T-helper 17 cell (primary cell): ENCODE measurements around the gene POU2F1. TPM values are rescaled to one million over a fixed set of nuclear protein-coding genes. Genes with fewer than 3 reads are reported as not detected.

Experiments
- ATAC-seq: fragments of 150-1000 bp; cut with Tn5 transposase; 2 replicates; pipeline ENCODE4 v1.10.0; 2021; ENCODE audit warnings: mild to moderate bottlenecking, moderate library complexity
- DNase-seq, 3 donors: peaks; one replicate each; pipeline versions ENCODE4 v3.0.0 to v3.0.0-alpha.2; 2020 to 2021
- H3K9me3 ChIP-seq: one replicate; pipeline ENCODE4 v1.7.0; 2013; ENCODE audit warnings: low read length, mild to moderate bottlenecking; ENCODE audit not compliant: control insufficient read depth, poor library complexity, severe bottlenecking
- H3K27ac Mint-ChIP-seq: one replicate; pipeline ENCODE4 v1.8.0; 2022; ENCODE audit warnings: mild to moderate bottlenecking, moderate library complexity, mixed read lengths
- H3K27me3 Mint-ChIP-seq: one replicate; pipeline ENCODE4 v1.8.0; 2022; ENCODE audit warnings: mixed read lengths
- H3K36me3 Mint-ChIP-seq: one replicate; pipeline ENCODE4 v1.8.0; 2022; ENCODE audit warnings: low read depth, mixed read lengths
- H3K4me1 Mint-ChIP-seq: one replicate; pipeline ENCODE4 v1.8.0; 2022; ENCODE audit warnings: mild to moderate bottlenecking, mixed read lengths
- H3K4me3 Mint-ChIP-seq: one replicate; pipeline ENCODE4 v1.8.0; 2022; ENCODE audit warnings: mild to moderate bottlenecking, moderate library complexity, mixed read lengths
- total RNA-seq, 4 donors: library from RNA in 2 of 4; stranded (reverse) in 2 of 4; gene quantifications; one replicate each; pipeline ENCODE4 v1.2.3 and lab custom pipeline; 2022 to 2026

POU2F1 gene
- total RNA-seq, 2 donors from 2014 or later, result 28.7 to 31.2 TPM

GRCh38 chr1:167274061-167274460 is 53.4 kb downstream of the POU2F1 start:
- no peak overlapping the region for H3K27ac Mint-ChIP-seq
- H3K4me3 Mint-ChIP-seq, result no peak overlapping the region
- DNase-seq, result no peak
- H3K27me3 Mint-ChIP-seq, result no peaks in the 10 kb centered on the region
- no peaks in the 10 kb centered on the region for H3K36me3 Mint-ChIP-seq
- peaks cover 25% of the 10 kb centered on the region for H3K4me1 Mint-ChIP-seq
- no peaks in the 10 kb centered on the region for H3K9me3 ChIP-seq
- ATAC-seq, result no peak

- Mint-ChIP-seq H3K27ac (no peak overlapping the region), H3K4me3 (no peak overlapping the region), H3K36me3 (peaks cover 4% of the 10 kb centered on the region), H3K4me1 (peaks cover 27% of the 10 kb centered on the region), H3K27me3 (no peaks in the 10 kb centered on the region)
- H3K9me3 ChIP-seq, result no peaks in the 10 kb centered on the region
- ATAC-seq (no peak), DNase-seq (no peak)
Measured at GRCh38 chr1:167276969-167277368, 56.3 kb downstream of the POU2F1 start.

GRCh38 chr1:167278497-167278896 is 57.8 kb downstream of the POU2F1 start:
- ATAC-seq (no peak), DNase-seq (no peak)
- no peaks in the 10 kb centered on the region for H3K9me3 ChIP-seq
- H3K4me1 Mint-ChIP-seq, result peaks cover 28% of the 10 kb centered on the region
- peaks cover 6% of the 10 kb centered on the region for H3K36me3 Mint-ChIP-seq
- no peaks in the 10 kb centered on the region for H3K27me3 Mint-ChIP-seq
- H3K27ac Mint-ChIP-seq, result peak overlapping the region; percentile 46
- H3K4me3 Mint-ChIP-seq, result no peak overlapping the region

- DNase-seq (no peak), ATAC-seq (no peak)
- H3K9me3 ChIP-seq, result no peaks in the 10 kb centered on the region
- Mint-ChIP-seq H3K36me3 (peaks cover 6% of the 10 kb centered on the region), H3K27me3 (no peaks in the 10 kb centered on the region), H3K4me1 (peaks cover 32% of the 10 kb centered on the region), H3K4me3 (no peak overlapping the region), H3K27ac (no peak overlapping the region)
Measured at GRCh38 chr1:167280912-167281311, 60.2 kb downstream of the POU2F1 start.

- DNase-seq (no peak), ATAC-seq (no peak)
- H3K27ac Mint-ChIP-seq, result no peak overlapping the region
- no peaks in the 10 kb centered on the region for H3K9me3 ChIP-seq
- H3K4me1 Mint-ChIP-seq, result peaks cover 29% of the 10 kb centered on the region
- H3K4me3 Mint-ChIP-seq, result no peak overlapping the region
- no peaks in the 10 kb centered on the region for H3K36me3 Mint-ChIP-seq
- no peaks in the 10 kb centered on the region for H3K27me3 Mint-ChIP-seq
Measured at GRCh38 chr1:167288390-167289074, 67.8 kb downstream of the POU2F1 start.

GRCh38 chr1:167289075-167289442 is 68.4 kb downstream of the POU2F1 start:
- Mint-ChIP-seq H3K27me3 (no peaks in the 10 kb centered on the region), H3K27ac (no peak overlapping the region), H3K36me3 (no peaks in the 10 kb centered on the region), H3K4me1 (peaks cover 29% of the 10 kb centered on the region), H3K4me3 (no peak overlapping the region)
- DNase-seq, result no peak
- no peak for ATAC-seq
- no peaks in the 10 kb centered on the region for H3K9me3 ChIP-seq

GRCh38 chr1:167289966-167290365 is 69.3 kb downstream of the POU2F1 start:
- no peak for DNase-seq
- no peaks in the 10 kb centered on the region for H3K9me3 ChIP-seq
- Mint-ChIP-seq H3K36me3 (no peaks in the 10 kb centered on the region), H3K4me3 (no peak overlapping the region), H3K27ac (no peak overlapping the region), H3K27me3 (no peaks in the 10 kb centered on the region), H3K4me1 (peaks cover 30% of the 10 kb centered on the region)
- ATAC-seq, result no peak

GRCh38 chr1:167291539-167292185 is 71.0 kb downstream of the POU2F1 start:
- no peak overlapping the region for H3K27ac Mint-ChIP-seq
- no peaks in the 10 kb centered on the region for H3K27me3 Mint-ChIP-seq
- H3K4me1 Mint-ChIP-seq, result peaks cover 26% of the 10 kb centered on the region
- ATAC-seq (no peak), DNase-seq (no peak)
- H3K4me3 Mint-ChIP-seq, result no peak overlapping the region
- H3K9me3 ChIP-seq, result no peaks in the 10 kb centered on the region
- H3K36me3 Mint-ChIP-seq, result no peaks in the 10 kb centered on the region

GRCh38 chr1:167292216-167292615 is 71.5 kb downstream of the POU2F1 start:
- no peak for DNase-seq
- H3K4me1 Mint-ChIP-seq, result peaks cover 24% of the 10 kb centered on the region

GRCh38 chr1:167293057-167293456 is 72.4 kb downstream of the POU2F1 start:
- ATAC-seq (no peak), DNase-seq (no peak)
- Mint-ChIP-seq H3K27me3 (no peaks in the 10 kb centered on the region), H3K4me1 (peaks cover 19% of the 10 kb centered on the region), H3K36me3 (no peaks in the 10 kb centered on the region), H3K4me3 (no peak overlapping the region), H3K27ac (no peak overlapping the region)
- no peaks in the 10 kb centered on the region for H3K9me3 ChIP-seq

More at GRCh38 chr1:167292216-167292615, 71.5 kb downstream of the POU2F1 start:
- H3K36me3 Mint-ChIP-seq, result no peaks in the 10 kb centered on the region
- H3K4me3 Mint-ChIP-seq, result no peak overlapping the region
- no peak overlapping the region for H3K27ac Mint-ChIP-seq
- no peaks in the 10 kb centered on the region for H3K27me3 Mint-ChIP-seq
- no peak for ATAC-seq
- H3K9me3 ChIP-seq, result no peaks in the 10 kb centered on the region

- DNase-seq, result no peak
- no peak overlapping the region for H3K27ac Mint-ChIP-seq
- H3K27me3 Mint-ChIP-seq, result no peaks in the 10 kb centered on the region
- H3K9me3 ChIP-seq, result no peaks in the 10 kb centered on the region
- no peak for ATAC-seq
- H3K4me3 Mint-ChIP-seq, result no peak overlapping the region
- H3K36me3 Mint-ChIP-seq, result no peaks in the 10 kb centered on the region
- H3K4me1 Mint-ChIP-seq, result peaks cover 18% of the 10 kb centered on the region
Measured at GRCh38 chr1:167294528-167294927, 73.8 kb downstream of the POU2F1 start.

- no peak overlapping the region for H3K4me3 Mint-ChIP-seq
- no peaks in the 10 kb centered on the region for H3K36me3 Mint-ChIP-seq
- H3K4me1 Mint-ChIP-seq, result peaks cover 12% of the 10 kb centered on the region
- no peaks in the 10 kb centered on the region for H3K9me3 ChIP-seq
- H3K27me3 Mint-ChIP-seq, result no peaks in the 10 kb centered on the region
- DNase-seq, result no peak
- ATAC-seq, result no peak
- no peak overlapping the region for H3K27ac Mint-ChIP-seq
Measured at GRCh38 chr1:167297222-167298214, 76.8 kb downstream of the POU2F1 start.

GRCh38 chr1:167298325-167298724 is 77.6 kb downstream of the POU2F1 start:
- no peaks in the 10 kb centered on the region for H3K9me3 ChIP-seq
- Mint-ChIP-seq H3K36me3 (no peaks in the 10 kb centered on the region), H3K27me3 (no peaks in the 10 kb centered on the region), H3K4me1 (peaks cover 15% of the 10 kb centered on the region), H3K27ac (no peak overlapping the region), H3K4me3 (no peak overlapping the region)
- no peak for ATAC-seq
- no peak for DNase-seq
